ENCODE results near the gene C9orf50.
"Not testable (repeated sequence)": the region's sequence is repeated elsewhere in the genome, so short reads cannot be mapped to it uniquely, and the experiment has no call there.

Gene C9orf50, protein sequence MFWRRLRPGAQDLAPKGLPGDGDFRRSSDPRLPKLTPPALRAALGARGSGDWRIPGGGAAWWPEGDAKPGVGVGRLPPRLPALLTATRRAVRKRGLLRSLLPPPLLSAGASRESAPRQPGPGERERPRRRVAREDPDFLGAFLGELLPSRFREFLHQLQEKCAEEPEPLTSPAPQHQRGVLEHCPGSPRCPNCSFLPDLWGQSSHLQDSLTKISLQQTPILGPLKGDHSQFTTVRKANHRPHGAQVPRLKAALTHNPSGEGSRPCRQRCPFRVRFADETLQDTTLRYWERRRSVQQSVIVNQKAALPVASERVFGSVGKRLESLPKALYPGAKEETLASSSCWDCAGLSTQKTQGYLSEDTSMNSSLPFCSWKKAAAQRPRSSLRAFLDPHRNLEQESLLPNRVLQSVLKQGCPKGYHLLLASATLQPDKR

GRCh38 chr9:129620669-129621295, at the start of gene C9orf50:
Gene C9orf50, minus strand, starts transcription at chr9:129621101. Its CDS starts 527 bp downstream, at chr9:129620574.
- no peak for DNase-seq

DNA sequence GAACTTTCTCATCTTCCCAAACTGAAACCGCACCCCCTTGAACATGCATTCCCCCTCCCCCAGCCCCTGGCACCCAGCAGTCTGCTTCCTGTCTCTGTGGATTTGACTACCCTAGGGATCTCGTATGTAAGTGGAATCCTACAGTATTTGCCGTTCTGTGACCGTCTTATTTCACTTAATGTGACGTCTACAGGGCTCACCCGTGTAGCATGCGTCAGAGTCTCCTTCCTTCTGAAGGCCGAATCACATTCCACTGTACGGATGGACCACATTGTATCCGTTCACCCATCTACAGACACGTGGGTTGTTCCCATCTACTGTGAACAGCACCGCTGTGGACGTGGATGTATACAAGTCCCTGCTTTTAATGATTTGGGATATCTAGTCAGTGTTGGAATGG, 49.0 kb upstream of the C9orf50 start:
- no peak for DNase-seq

DNA sequence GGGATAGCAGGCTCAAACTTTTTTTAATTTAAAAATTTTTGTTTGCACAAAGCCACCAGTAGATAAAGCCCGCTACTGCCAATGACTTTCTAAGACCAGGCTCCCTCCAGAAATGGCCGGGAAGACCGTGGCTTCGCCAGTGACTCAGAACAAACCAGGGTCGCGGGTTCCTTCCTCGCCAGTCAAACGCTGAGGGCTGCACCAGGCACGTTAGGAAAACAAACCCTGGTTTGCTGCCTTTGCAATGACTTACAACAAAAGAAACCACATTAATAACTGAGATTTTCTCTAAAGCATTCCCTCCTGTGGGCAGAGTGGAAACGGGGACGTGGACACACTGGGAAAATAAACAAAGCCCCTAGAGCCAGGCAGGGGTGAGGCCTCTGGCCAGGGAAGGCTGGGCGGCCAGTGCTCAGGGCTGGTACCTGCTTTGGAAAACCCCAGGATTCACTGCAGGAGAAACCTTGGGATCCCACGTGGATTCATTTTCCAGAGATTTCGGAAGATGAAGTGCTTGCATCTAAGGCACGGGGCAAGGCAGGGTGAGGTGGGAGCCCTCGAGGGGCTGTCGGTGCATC, 48.3 kb upstream of the C9orf50 start:
- no peak for DNase-seq

- DNase-seq: no peak
Observed at GRCh38 chr9:129667850-129668249, 46.9 kb upstream of the C9orf50 start.

- DNase-seq: no peak
Observed at GRCh38 chr9:129667378-129667777, 46.5 kb upstream of the C9orf50 start.

DNA sequence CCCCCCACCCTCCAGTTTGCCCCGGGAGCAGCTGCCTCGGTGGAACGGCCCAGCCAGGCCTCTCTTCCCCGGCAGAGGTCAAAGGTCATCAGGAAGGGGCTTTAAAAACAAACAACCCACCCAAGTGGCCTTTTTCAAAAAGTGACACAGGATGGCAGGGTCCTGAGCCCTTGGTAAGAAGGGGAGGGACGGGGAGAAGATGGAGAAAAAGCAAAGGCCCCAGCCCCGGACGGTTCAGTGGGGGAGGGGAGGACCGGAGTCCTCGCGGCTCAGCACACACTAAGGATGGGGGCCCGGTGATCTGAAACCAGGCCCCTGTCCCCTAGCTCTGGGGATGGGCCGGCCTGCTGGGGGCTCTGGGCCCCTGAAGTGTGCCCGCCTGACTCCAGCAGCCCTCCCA, 45.7 kb upstream of the C9orf50 start:
- no peak for DNase-seq

- no peak for DNase-seq
Observed at GRCh38 chr9:129665814-129666520, 45.1 kb upstream of the C9orf50 start.

DNA sequence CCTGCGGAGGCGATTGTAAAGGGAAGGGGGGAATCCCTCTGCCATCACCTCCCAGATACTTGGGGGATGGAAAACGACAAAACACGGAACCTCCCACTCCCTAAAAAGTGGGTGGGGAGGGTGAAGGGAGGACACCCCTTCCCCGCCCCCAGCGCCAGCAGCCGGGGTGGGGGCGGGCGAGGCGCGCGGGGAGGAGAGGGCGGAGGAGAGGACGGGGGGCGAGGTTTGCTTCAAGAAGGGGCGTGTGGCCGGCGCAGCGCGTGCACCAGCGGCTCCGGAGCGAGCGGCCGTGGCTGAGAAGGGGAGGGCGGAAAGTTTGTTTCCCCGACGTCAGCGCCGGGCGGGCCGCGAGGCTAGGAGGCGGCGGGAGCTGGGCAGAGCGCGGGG, 44.5 kb upstream of the C9orf50 start, which contains the start of gene PRRX2:
Gene PRRX2 (plus strand): TSS at position 259 of the 387 bp plus-strand sequence. CDS start 221 bp downstream, outside the sequence.
- peak; percentile 14 for DNase-seq

DNA sequence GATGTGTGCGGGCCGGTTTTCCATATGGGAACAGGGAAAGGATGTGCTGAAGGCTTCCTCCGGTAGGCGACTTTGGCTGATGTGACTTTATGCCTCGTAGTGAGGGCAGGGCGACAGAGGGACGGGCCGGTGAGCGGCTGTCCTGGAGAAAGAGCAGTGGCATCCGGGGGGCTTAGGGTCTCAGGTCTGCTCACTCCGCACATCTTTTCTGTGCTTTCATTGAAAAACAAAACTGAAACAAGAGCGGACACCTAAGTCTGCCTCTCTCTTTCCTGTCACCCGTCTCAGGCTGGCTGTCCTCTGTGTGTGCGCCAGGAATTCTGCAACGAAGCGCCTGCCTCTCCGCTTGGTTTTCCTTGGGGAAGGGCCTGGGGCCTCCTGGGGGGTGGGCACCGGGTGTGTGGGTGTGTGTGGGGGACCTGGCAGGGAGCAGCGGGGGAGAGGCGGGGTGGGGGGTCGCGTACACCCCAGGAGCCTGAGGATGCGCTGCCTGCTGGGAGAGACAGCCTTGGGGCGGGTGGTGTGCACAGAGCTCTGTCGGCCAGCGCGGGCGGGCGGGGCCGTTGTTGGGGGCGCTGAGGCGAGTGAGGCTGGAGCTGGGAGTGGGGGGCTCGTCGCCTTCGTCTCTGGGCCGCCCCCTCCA, 44.0 kb upstream of the C9orf50 start:
- DNase-seq: no peak

- DNase-seq: not testable (repeated sequence)
Observed at GRCh38 chr9:129662239-129662638, 41.3 kb upstream of the C9orf50 start.

DNA sequence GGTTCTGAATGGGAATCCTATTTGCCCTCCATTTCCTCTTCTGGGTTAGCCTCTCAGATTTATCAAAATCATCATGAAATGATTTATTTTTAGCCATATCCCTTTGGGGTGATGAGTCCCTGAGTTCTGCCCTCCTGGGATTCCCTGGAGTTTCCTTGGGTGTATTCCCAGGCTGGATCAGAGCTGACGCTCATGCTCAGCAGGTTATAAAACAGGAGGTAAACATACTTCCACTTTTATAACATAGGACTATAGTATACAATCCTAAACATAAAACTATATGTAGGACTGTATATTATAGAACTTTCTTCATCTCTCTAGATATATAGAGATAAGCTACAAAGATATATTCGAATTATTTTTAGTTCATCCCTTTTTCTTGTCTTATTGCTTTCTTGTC, 40.1 kb upstream of the C9orf50 start:
- no peak for DNase-seq

DNA sequence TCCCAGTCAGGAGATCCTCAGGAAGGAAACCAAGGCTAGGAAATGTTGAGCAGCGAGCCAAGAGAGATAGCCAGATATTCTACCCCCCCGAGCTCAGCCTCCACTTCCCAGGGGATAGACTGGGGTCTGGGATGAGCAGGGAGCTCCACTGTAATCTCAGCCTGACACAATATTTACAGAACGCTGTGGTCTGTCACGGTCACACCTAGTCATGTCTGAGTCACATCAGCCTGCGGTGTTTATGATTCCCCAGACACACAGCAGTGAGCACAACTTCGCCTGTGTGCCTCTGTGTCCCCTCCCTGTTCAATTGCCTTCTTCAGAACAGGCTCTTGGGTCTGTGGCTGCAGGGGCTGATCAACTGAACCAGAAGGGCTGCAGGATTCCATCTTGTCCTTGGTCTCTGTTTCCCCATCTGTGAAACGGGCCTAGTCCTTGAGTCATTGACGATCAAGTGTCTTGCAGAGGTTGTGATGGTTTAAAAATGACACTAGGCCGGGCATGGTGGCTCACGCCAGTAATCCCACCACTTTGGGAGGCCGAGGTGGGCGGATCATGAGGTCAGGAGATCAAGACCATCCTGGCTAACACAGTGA, 36.0 kb upstream of the C9orf50 start:
- DNase-seq: no peak

- no peak for DNase-seq
Observed at GRCh38 chr9:129655696-129656095, 34.8 kb upstream of the C9orf50 start.

DNA sequence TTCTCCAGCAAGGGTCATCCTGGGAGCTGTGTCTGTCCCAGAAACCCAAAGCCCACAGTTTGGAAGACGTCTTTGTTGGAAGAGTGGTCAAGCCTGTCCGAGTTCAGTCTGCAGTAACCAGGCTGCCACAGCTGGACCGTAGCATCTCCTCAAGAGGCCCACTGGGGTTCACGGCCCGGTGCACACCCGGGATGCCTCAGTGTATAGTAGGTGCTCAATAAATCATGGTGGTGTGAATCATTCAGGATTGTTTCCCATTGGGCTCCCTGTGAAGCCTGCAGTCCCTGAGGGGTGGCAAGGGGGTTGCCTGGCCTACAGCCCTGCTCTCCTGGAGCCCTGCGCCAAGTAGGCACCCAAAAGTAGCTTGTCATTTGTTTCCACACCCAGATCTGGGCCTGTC, 34.3 kb upstream of the C9orf50 start:
- DNase-seq: no peak

DNA sequence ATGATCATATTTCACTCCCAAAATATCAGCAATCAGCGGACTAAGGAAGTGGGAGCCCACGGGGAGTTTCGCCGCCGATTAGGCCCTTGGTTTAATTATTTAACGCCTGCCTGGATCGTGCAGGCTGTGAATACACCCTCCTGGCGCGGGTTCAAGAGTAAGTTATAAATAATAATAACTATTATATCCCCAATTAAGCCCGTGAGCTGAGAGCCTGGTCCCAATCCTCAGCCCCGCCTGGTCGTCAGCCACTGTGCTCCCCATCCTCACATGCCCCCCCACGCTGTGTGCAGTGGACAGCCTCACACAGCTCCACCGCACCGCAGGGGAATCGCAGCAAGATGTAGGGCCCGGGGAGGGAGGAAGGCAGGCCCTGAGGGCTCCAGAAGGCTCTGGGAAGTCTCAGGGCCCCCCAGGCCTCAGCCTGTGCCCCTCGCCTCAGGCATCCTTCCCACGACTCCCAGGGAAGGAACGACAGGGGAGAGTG, 33.7 kb upstream of the C9orf50 start:
- DNase-seq: no peak

- DNase-seq: no peak
Observed at GRCh38 chr9:129653823-129654553, 33.1 kb upstream of the C9orf50 start.

DNA sequence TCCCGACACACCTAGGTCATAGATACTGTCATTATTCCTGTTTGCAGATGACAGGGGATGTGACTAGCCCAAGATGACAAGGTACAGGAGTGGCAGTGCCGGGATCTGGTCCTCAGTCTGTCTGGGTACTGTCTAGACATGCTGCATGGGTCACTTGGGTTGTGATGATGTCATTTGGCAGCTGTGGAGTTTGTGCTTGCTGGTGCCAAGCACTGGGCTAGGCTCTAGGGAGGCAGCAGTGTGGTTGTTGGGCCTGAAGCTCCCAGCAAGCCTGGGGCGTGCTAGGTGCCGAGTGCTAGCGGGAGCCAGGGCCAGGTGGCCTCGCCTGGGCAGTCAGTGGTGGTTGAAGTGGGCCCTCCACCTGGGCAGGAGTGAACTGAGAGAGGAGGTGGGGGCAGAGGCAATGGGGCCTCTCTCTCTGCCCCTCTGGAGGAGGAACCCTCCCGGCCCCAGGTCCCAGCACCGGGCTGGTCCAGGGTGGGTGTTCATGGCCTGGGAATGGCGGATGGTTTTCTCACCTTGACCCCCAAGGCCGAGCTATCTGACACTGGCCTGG, 29.9 kb upstream of the C9orf50 start:
- no peak for DNase-seq

- no peak for DNase-seq
Observed at GRCh38 chr9:129649726-129650679, 29.1 kb upstream of the C9orf50 start.

GRCh38 chr9:129648764-129649115, 27.8 kb upstream of the C9orf50 start:
- DNase-seq: no peak

Data from CD4-positive, alpha-beta T cell treated with Interleukin-12 subunit alpha and Interleukin-12 subunit beta, for 1 hour (primary cell).